Suppressor macrophage (primary cell): Measurements from ENCODE around the gene FRMD1.

ENCODE experiments used
- DNase-seq, 4 experiments: peaks; one replicate each; pipeline ENCODE4 v3.0.0-alpha.2; 2020 to 2022

The FRMD1 gene

GRCh38 chr6:168053957-168054471 is 25.0 kb downstream of the FRMD1 start:
- no peak for DNase-seq

GRCh38 chr6:168053086-168053956 is 25.7 kb downstream of the FRMD1 start:
- DNase-seq, result no peak

DNA sequence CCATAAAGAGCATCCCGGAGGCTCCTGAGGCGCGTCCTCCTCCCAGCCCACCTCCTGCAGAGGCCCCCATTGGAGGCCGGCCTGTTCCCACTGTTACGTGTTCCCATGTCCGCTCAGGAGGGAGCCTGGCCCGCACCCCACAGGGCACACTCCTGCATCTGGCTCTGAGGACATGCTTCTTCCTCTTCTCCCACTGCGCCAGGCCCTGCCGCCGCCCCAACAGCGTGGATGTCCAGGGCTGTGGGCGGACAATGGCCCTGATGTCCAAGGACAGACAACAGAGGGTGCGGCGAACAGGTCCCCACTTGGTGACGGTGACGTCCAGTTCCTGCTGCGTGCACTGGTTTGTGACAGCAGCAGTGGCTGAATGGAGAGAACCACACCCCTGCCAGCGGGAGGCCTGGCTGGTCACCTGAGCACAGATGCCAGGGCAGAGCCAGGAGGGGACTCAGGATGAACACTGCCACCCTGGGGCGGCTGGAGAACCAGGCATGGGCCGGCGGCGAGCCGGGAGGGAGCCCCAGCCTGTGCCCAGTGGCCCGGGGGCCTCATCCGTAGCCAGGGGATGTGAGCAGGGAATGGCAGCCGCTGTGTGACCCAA is 26.6 kb downstream of the FRMD1 start:
- no peak for DNase-seq

GRCh38 chr6:168051648-168052047 is 27.4 kb downstream of the FRMD1 start:
- DNase-seq, result no peak

DNA sequence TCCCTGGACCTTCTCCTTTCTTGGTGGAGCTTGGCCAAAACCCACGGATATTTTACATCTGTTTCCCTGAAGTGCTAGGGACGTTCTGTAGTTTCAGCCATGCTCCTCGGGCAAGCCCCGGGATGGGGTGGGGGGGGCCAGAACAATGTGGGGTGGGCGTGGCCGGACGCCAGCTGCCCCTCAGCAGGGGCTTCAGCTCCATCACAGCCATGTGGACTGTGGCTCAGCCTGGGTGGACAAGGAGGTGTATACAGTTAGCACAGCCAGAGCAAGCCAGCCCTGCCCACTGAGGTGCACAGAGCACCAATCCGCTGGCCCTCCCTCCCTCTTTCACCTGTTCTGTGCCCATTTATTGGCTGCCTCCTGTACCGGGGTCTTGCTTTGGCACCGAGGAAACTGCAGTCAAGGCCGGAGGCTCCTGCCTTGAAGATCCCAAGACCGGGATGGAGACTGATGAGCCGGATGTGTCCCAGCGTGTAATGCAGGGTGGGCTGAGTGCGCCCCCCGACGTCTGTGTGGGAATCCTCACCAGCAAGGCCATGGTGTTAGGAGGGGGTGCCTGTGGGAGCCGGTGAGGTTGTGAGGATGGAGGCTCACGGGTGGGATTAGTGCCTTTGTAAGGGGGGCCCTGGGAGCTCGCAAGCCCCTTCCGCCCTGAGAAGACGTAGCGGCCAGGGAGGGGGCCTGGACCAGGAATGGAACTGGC is 28.0 kb downstream of the FRMD1 start:
- no peak for DNase-seq

DNA sequence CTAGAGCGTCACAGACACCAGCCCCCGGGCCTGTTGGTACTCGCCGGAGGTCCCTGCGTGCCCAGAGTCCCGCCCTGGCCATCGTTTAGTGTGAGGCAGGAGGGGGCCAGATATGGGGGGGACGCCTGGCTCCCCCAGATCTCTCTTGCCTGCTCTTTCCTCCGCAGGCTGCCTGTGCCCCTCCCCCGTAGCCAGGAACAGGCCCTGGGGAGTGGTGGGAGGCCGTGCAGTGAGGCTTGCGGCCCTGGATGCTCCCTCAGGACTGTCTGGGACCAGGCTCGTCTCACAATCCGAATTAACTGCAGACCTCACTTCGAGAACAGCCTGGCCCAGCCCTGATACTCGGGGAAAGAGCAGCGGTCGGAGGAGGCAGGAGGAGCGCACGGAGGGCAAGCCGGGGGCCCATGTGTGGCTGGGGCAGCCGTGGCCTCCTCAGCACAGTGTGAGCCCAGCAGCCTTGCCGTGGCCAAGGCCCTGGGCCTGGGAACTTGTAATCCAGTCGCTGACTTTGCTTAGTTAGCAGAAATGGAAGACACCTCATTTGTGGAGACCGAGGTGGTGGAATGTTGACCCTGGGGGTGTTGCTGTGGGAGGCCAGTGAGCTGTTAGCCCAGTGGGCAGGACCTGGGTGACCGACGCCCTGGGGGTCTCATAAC is 28.7 kb downstream of the FRMD1 start:
- DNase-seq, result no peak

- DNase-seq, result no peak
Measured at GRCh38 chr6:168049706-168050224, 29.2 kb downstream of the FRMD1 start.

- no peak for DNase-seq
Measured at GRCh38 chr6:168049277-168049676, 29.7 kb downstream of the FRMD1 start.

DNA sequence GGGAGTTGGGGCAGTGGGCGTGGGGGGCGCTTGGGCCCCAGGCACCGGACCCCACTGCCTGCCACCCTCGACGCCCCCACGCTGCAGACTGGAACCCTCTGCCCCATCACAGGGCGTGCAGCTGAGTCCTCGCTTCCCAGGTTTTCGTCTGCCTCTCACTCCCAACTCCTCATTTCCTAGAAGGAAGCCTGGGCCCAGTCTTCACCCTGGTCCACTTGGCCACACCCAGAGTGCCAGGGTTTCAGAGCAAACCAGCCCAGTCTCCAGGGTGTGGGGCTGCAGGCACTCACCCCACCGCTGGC is 30.3 kb downstream of the FRMD1 start:
- no peak for DNase-seq

DNA sequence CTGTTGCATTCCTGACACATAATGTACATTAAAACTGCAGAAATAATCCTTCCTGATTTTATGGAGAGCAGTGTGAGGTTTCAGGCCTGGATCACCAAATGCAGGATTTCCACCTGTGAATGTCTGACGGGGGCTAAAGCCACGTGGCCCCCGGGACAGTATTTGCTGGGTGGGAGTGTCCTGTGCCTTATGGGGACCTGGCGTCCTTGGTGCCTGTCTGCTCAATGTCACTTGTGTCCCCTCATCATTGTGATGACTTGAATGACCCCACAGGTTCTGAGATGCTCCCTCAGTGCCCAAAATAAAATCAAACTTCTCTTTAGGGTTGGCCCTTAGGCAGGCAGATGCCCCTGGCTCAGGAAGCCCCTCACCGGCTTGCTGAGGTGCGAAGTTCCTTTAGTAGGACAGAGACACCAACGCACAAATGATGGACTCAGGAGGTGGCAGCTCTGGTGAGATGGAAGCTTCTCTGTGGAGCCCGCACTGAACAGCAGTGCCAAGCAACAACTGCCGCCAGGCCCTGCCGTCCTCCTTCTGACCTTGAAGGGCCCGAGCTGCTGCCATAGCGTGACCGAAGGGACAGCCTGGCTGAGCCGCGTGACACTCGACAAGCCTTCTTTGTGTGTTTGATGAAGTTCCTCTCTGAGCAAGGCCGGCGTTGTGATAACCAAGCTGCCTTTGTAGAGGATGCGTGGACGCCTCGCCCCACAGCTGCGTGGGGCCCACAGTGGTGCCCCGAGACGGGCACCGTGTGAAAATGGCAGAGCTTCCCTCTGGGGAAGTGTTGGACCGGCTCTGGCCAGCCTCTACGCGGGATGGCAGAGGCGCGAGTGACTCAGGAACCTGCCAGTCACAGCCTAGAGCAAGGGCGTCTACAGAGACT is 30.9 kb downstream of the FRMD1 start:
- no peak for DNase-seq

- no peak for DNase-seq
Measured at GRCh38 chr6:168046696-168047095, 32.3 kb downstream of the FRMD1 start.

GRCh38 chr6:168045706-168046620 is 33.0 kb downstream of the FRMD1 start:
- DNase-seq, result no peak

- DNase-seq, result no peak
Measured at GRCh38 chr6:168045141-168045691, 33.8 kb downstream of the FRMD1 start.

- no peak for DNase-seq
Measured at GRCh38 chr6:168044521-168045130, 34.4 kb downstream of the FRMD1 start.

DNA sequence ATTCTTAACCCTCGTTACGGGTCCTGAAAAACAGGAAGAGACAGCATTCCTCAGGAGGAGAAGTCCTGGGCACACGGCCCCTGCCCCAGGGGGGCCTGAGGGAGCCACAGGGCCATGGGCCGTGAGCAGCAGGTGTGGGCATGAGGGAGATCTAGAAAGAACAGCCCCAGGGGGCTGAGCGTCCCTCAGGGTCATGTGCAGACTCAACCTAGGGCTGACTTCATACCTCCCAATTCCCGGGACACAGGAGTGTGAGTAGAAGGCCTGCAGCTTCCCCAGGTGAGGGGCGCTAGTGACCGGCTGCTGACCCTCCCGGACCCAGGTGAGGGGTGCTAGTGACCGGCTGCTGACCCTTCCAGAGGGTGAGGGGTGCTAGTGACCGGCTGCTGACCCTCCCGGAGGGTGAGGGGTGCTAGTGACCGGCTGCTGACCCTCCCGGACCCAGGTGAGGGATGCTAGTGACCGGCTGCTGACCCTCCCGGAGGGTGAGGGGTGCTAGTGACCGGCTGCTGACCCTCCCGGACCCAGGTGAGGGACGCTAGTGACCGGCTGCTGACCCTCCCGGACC is 35.1 kb downstream of the FRMD1 start:
- DNase-seq, result no peak

GRCh38 chr6:168043193-168043847 is 35.7 kb downstream of the FRMD1 start:
- DNase-seq, result no peak

GRCh38 chr6:168042426-168043192 is 36.4 kb downstream of the FRMD1 start:
- DNase-seq, result no peak

GRCh38 chr6:168041928-168042327 is 37.1 kb downstream of the FRMD1 start:
- no peak for DNase-seq
